ENCODE data around the gene EXOC3L4.
A peak's percentile ranks its signal among the peaks of the same experiment; 100 is the strongest.

The EXOC3L4 gene

DNA sequence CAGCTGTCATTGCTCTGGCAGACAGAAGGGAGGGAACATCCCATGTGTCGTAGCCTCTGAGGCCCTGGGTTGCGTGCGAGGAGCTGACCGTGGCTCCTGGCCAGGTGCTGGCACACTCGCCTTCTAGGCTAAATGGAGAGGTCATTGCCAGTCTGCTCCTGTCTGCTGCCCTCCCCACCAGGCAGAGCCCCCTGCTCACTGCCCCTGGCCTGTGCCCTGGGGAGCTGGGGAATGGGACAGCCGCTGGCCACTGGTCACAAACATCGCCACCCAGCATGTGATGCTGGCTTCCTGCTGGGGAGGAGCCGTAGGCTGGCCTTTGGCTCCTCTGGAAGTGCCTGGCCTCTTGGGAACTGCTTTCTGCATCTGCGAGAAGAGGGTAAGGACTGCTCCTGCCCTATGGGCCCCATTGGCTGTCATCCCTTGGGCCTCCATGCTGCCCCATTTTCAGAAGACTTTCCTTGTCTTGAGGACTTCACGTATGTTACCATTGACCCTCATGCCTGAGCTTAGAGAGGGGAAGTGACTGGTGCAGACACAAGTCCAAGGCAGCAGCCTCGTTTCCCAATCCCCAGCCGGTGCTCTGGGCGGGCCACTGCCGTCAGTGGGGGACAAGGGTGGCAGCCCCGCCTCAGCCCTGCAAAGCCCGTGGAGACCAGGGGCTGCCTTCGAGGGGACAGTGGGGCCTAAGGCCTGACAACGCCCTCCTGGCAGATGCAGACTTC, 26.8 kb downstream of the EXOC3L4 start:
- H3K36me3 ChIP-seq (ENCODE audit: control insufficient read depth in 2 of 2, insufficient read depth in 1 of 2, low read length in 2 of 2): no peaks in the 10 kb centered on the region
- peaks cover 10% of the 10 kb centered on the region for H3K4me1 ChIP-seq (ENCODE audit: control insufficient read depth, insufficient read depth, low read length)
- H3K9me3 ChIP-seq (ENCODE audit: control insufficient read depth, insufficient read depth, low read depth, low read length): no peaks in the 10 kb centered on the region
- no peak overlapping the region for H3K27ac ChIP-seq (ENCODE audit: extremely low read depth, low read depth, low read length)
- POLR2A ChIA-PET: no interaction called here
- no peak for TF ChIP-seq ZNF571 (tag by site-specific recombination; IDR thresholded peaks at IDR 0.05)
- TF ChIP-seq ZIC2 (tag by site-specific recombination; IDR thresholded peaks at IDR 0.05): peak; percentile 58
- TF ChIP-seq ZNF362 (tag by site-specific recombination; IDR thresholded peaks at IDR 0.05): no peak
- TF ChIP-seq ZNF248 (tag by site-specific recombination; IDR thresholded peaks at IDR 0.05): no peak
- TF ChIP-seq ZNF157 (tag by site-specific recombination; IDR thresholded peaks at IDR 0.05): no peak
- TF ChIP-seq, protein P1, sequence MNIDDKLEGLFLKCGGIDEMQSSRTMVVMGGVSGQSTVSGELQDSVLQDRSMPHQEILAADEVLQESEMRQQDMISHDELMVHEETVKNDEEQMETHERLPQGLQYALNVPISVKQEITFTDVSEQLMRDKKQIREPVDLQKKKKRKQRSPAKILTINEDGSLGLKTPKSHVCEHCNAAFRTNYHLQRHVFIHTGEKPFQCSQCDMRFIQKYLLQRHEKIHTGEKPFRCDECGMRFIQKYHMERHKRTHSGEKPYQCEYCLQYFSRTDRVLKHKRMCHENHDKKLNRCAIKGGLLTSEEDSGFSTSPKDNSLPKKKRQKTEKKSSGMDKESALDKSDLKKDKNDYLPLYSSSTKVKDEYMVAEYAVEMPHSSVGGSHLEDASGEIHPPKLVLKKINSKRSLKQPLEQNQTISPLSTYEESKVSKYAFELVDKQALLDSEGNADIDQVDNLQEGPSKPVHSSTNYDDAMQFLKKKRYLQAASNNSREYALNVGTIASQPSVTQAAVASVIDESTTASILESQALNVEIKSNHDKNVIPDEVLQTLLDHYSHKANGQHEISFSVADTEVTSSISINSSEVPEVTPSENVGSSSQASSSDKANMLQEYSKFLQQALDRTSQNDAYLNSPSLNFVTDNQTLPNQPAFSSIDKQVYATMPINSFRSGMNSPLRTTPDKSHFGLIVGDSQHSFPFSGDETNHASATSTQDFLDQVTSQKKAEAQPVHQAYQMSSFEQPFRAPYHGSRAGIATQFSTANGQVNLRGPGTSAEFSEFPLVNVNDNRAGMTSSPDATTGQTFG (tag by site-specific recombination; IDR thresholded peaks at IDR 0.05; ENCODE audit: borderline replicate concordance): no peak
- no peak overlapping the region for H3K4me3 ChIP-seq (ENCODE audit: low read depth, low read length)
- CTCF ChIA-PET: interaction anchor here (0.7 to 3.0 kb wide), 2 partner anchors 16 to 623 kb away, joined by 3 to 22 read pairs; no protein-coding TSS in a partner anchor

DNA sequence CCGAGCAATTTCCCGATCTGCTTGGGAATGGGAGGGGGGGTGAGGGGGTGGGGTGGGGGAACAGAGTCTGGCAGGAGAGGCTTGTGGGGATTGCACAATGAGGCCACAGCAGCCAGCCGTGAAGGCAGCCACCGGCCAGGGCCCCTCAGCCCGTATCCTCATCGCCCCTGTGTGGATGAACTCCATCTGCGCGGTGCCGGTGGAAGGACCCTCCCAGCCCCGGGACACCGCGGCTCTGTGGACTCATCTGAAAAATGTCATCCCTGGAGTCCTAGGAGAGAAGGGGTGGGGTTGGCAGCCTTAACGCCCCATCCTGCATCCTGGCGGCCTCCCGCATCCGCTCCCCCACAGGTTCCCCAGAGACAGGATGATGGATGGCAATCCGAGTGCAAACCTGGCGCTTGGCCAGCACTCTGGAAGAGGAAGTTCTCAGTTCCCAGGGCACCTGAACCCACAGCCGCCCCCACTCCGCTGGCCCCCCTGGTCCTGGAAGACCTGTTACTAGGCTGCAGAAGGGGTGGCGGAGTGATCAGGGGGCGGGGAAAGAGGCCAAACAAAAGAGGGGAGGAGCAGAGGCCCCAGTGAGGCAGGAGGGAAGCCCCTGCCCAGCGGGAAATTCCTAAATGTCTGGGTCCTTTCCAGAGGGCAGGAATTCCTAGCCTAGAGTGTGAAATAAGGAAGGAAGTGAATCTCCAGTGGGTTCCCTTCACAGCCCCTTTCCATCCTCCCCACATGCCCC, 27.5 kb downstream of the EXOC3L4 start:
- Histone ChIP-seq H3K36me3 (ENCODE audit: control insufficient read depth in 2 of 2, insufficient read depth in 1 of 2, low read length in 2 of 2) (no peaks in the 10 kb centered on the region), H3K9me3 (ENCODE audit: control insufficient read depth, insufficient read depth, low read depth, low read length) (no peaks in the 10 kb centered on the region), H3K27ac (ENCODE audit: extremely low read depth, low read depth, low read length) (peak overlapping the region; percentile 85), H3K4me1 (ENCODE audit: control insufficient read depth, insufficient read depth, low read length) (peaks cover 10% of the 10 kb centered on the region), H3K4me3 (ENCODE audit: low read depth, low read length) (no peak overlapping the region)
- CTCF ChIA-PET: interaction anchor here (0.7 to 3.0 kb wide), 2 partner anchors 17 to 624 kb away, joined by 3 to 22 read pairs; no protein-coding TSS in a partner anchor
- POLR2A ChIA-PET: no interaction called here
- 0 out of 2 replicates have a peak, but pooled peaks have one; percentile 44 for TF ChIP-seq ZBTB10 (tag by site-specific recombination; IDR thresholded peaks at IDR 0.05)
- TF ChIP-seq ZNF223 (tag by site-specific recombination; IDR thresholded peaks at IDR 0.05): no peak
- no peak for TF ChIP-seq RBAK (tag by site-specific recombination; IDR thresholded peaks at IDR 0.05)
- TF ChIP-seq ZNF274 (IDR thresholded peaks at IDR 0.05; ENCODE audit: low read length): no peak
- TF ChIP-seq ZNF274 (tag by site-specific recombination; IDR thresholded peaks at IDR 0.05; ENCODE audit: borderline replicate concordance): no peak
- TF ChIP-seq ZSCAN4 (tag by site-specific recombination; IDR thresholded peaks at IDR 0.05): no peak
- TF ChIP-seq ZIC2 (tag by site-specific recombination; IDR thresholded peaks at IDR 0.05): peak; percentile 76
- no peak for TF ChIP-seq ZNF19 (tag by site-specific recombination; IDR thresholded peaks at IDR 0.05; ENCODE audit: low read depth)
- TF ChIP-seq OSR2 (tag by site-specific recombination; IDR thresholded peaks at IDR 0.05): peak; percentile 22; the same call in 1 of the 2 replicates
- TF ChIP-seq ZNF292 (tag by site-specific recombination; IDR thresholded peaks at IDR 0.05; ENCODE audit: borderline replicate concordance, low read depth): no peak
- no peak for TF ChIP-seq PRDM4 (tag by site-specific recombination; IDR thresholded peaks at IDR 0.05)
- TF ChIP-seq ZNF664 (tag by site-specific recombination; IDR thresholded peaks at IDR 0.05): no peak
- no peak for TF ChIP-seq ZNF776 (tag by site-specific recombination; IDR thresholded peaks at IDR 0.05; ENCODE audit: borderline replicate concordance)
- no peak for TF ChIP-seq ZNF121 (tag by site-specific recombination; IDR thresholded peaks at IDR 0.05)
- TF ChIP-seq, protein P2, sequence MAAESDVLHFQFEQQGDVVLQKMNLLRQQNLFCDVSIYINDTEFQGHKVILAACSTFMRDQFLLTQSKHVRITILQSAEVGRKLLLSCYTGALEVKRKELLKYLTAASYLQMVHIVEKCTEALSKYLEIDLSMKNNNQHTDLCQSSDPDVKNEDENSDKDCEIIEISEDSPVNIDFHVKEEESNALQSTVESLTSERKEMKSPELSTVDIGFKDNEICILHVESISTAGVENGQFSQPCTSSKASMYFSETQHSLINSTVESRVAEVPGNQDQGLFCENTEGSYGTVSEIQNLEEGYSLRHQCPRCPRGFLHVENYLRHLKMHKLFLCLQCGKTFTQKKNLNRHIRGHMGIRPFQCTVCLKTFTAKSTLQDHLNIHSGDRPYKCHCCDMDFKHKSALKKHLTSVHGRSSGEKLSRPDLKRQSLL (tag by site-specific recombination; IDR thresholded peaks at IDR 0.05): 0 out of 2 replicates have a peak, but pooled peaks have one; percentile 4
- no peak for TF ChIP-seq ZNF501 (tag by site-specific recombination; IDR thresholded peaks at IDR 0.05)
